Left lung (tissue), 10 donors: Measurements from ENCODE around the gene SERPINB1. TPM values are rescaled to one million over a fixed set of nuclear protein-coding genes. Genes with fewer than 3 reads are reported as not detected.

Experiments
- ATAC-seq: fragments of 200-7000 bp; cut with Tn5 transposase; one replicate; pipeline ENCODE4 v1.9.1; 2020; ENCODE audit warnings: moderate library complexity
- DNase-seq, 4 donors: peaks; one replicate each; pipeline ENCODE4 v3.0.0-alpha.2; 2013 to 2020
- H3K27ac ChIP-seq, 2 donors: fragments of 200-600 bp; sonication (generic) in 1 of 2; one replicate each; pipeline versions ENCODE4 v1.5.0 to v1.8.0; 2020 to 2021
- H3K27me3 ChIP-seq, 2 donors: fragments of 200-600 bp; sonication (generic) in 1 of 2; one replicate each; pipeline versions ENCODE4 v1.5.0 to v1.8.0; 2020 to 2021
- H3K36me3 ChIP-seq, 2 donors: fragments of 200-600 bp; sonication (generic) in 1 of 2; one replicate each; pipeline versions ENCODE4 v1.5.0 to v1.8.0; 2020 to 2021
- H3K4me1 ChIP-seq, 2 donors: fragments of 200-600 bp; one replicate each; pipeline ENCODE4 v1.8.0; 2021
- H3K4me3 ChIP-seq, 2 donors: fragments of 200-600 bp; sonication (generic) in 1 of 2; one replicate each; pipeline versions ENCODE4 v1.5.0 to v1.8.0; 2020 to 2021; ENCODE audit warnings: mild to moderate bottlenecking in 1 of 2
- H3K9me3 ChIP-seq, 2 donors: fragments of 200-600 bp; sonication (generic) in 1 of 2; one replicate each; pipeline versions ENCODE4 v1.5.0 to v1.8.0; 2020 to 2021
- CTCF ChIP-seq, 2 donors: fragments of 200-600 bp; sonication (generic) in 1 of 2; IDR thresholded peaks; one replicate each; pipeline versions ENCODE4 v1.5.0 to v1.8.0; 2021; ENCODE audit warnings: antibody characterized with exemption in 2 of 2
- intact Hi-C, 2 donors: fragments of 100-400 bp; cut with DNase I; formaldehyde crosslinking; loops; one replicate each; pipeline versions ENCODE4 v1.11.2 to v1.14.2; 2022
- polyA plus RNA-seq, 6 donors: library from polyadenylated mRNA; unstranded; fragments of 120-200 nt; gene quantifications; one replicate each; pipeline ENCODE4 v1.2.1, GENCODE V29; 2013; ENCODE audit not compliant: insufficient read length in 6 of 6
- total RNA-seq, 2 donors: library from RNA; stranded (reverse); fragmentation: NEBNext Ultra II Directional; extraction: Animal tissue kit (Norgen Biotek cat#: 25700); gene quantifications; one replicate each; pipeline ENCODE4 v1.2.1, GENCODE V29; 2021
- donor health status: DM: no; HTN: yes; CAD: no.
- donor health status: DM: no; HTN: no; CAD: no.

The SERPINB1 gene
- total and polyA plus RNA-seq, 8 donors: 26.8 to 121 (median 30.5) TPM

DNA sequence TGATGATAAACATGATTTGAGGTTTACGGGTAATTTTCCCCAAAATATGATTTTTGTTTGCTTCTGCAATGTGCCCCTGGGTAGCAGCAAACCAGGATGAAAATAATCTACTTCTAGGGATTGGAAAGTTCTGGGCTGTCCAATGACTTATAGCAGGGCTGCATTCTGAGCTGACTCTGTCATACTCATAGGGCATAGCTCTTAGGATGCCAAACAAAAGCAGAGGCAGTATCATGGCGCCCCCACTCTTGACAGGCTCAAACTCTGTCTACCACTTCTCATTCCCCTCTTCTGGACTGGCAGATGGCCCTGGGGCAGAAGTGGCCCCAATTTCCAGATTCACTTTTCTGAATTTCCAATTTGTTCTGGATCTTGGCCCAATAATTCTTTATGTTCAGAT is 10.3 kb downstream of the SERPINB1 start:
- no peak for ATAC-seq
- intact Hi-C loops: no loop called here

GRCh38 chr6:2830183-2830582 is 11.5 kb downstream of the SERPINB1 start:
- TF ChIP-seq CTCF (IDR thresholded peaks at IDR 0.05): no peak
- no peaks in the 10 kb centered on the region for H3K9me3 ChIP-seq
- H3K27ac ChIP-seq: no peak overlapping the region
- intact Hi-C loops: no loop called here
- H3K4me1 ChIP-seq: peaks cover 0 to 35% of the 10 kb centered on the region in 2 donors
- DNase-seq (no peak), ATAC-seq (no peak)
- H3K4me3 ChIP-seq: no peak overlapping the region
- H3K27me3 ChIP-seq: no peaks in the 10 kb centered on the region
- peaks cover 0 to 40% of the 10 kb centered on the region in 2 donors for H3K36me3 ChIP-seq

More for the DNA sequence above, 10.3 kb downstream of the SERPINB1 start:
- Histone ChIP-seq H3K4me1 (peaks cover 0 to 46% of the 10 kb centered on the region in 2 donors), H3K9me3 (no peaks in the 10 kb centered on the region), H3K36me3 (peaks cover 0 to 51% of the 10 kb centered on the region in 2 donors), H3K27me3 (no peaks in the 10 kb centered on the region), H3K4me3 (no peak overlapping the region), H3K27ac (peak overlapping the region in 1 of 2 donors; percentile 19)
- TF ChIP-seq CTCF (IDR thresholded peaks at IDR 0.05): no peak
- no peak for DNase-seq

- Histone ChIP-seq H3K27me3 (no peaks in the 10 kb centered on the region), H3K36me3 (peaks cover 0 to 30% of the 10 kb centered on the region in 2 donors), H3K4me1 (peaks cover 0 to 26% of the 10 kb centered on the region in 2 donors), H3K27ac (no peak overlapping the region), H3K4me3 (no peak overlapping the region), H3K9me3 (no peaks in the 10 kb centered on the region)
- no peak for DNase-seq
- no peak for ATAC-seq
- intact Hi-C loops: no loop called here
- TF ChIP-seq CTCF (IDR thresholded peaks at IDR 0.05): no peak
These were observed 12.4 kb downstream of the SERPINB1 start for GRCh38 chr6:2829253-2829652.

GRCh38 chr6:2828629-2829028 is 13.0 kb downstream of the SERPINB1 start:
- ATAC-seq (no peak), DNase-seq (no peak)
- no peaks in the 10 kb centered on the region for H3K9me3 ChIP-seq
- intact Hi-C loops: no loop called here
- H3K27ac ChIP-seq: no peak overlapping the region
- H3K36me3 ChIP-seq: peaks cover 0 to 24% of the 10 kb centered on the region in 2 donors
- TF ChIP-seq CTCF (IDR thresholded peaks at IDR 0.05): no peak
- H3K4me1 ChIP-seq: peaks cover 0 to 23% of the 10 kb centered on the region in 2 donors
- H3K4me3 ChIP-seq: no peak overlapping the region
- H3K27me3 ChIP-seq: no peaks in the 10 kb centered on the region

DNA sequence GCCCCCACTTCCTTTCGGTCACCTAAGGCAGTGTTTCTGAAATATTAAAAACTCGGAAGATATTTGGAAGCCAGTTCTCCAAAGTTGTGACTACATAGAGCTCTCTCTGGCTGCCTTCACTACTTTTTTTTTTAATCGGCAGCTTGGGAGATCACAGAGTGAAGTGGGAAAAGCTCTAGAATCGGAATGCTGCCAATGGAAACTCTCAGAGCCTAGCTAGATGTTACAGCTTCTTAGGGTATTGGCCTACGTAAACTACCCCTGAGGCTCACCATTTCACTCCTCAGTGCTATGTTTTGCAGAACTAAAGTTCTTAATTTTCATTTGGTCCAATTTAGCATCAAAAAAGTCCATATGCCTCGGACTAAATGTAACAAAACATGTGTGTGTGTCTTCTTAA is 14.5 kb downstream of the SERPINB1 start:
- H3K9me3 ChIP-seq: no peaks in the 10 kb centered on the region
- H3K4me3 ChIP-seq: no peak overlapping the region
- peaks cover 0 to 13% of the 10 kb centered on the region in 2 donors for H3K4me1 ChIP-seq
- DNase-seq (no peak), ATAC-seq (no peak)
- TF ChIP-seq CTCF (IDR thresholded peaks at IDR 0.05): no peak
- intact Hi-C loops: no loop called here
- no peaks in the 10 kb centered on the region for H3K27me3 ChIP-seq
- no peak overlapping the region for H3K27ac ChIP-seq
- H3K36me3 ChIP-seq: peaks cover 0 to 9% of the 10 kb centered on the region in 2 donors
